Adrenal gland (tissue), 12 donors: Measurements from ENCODE around the gene MICALL1. TPM values are rescaled to one million over a fixed set of nuclear protein-coding genes. Genes with fewer than 3 reads are reported as not detected.
"Not testable (repeated sequence)": the region's sequence is repeated elsewhere in the genome, so short reads cannot be mapped to it uniquely, and the experiment has no call there.

Experiments
- DNase-seq, 7 donors: peaks; one replicate each; pipeline ENCODE4 v3.0.0-alpha.2; 2019 to 2020
- H3K27ac ChIP-seq, 5 donors: fragments of 200-600 bp; sonication (generic) in 4 of 5; 1 replicate in 3 of 5; 2 replicates in 2 of 5; pipeline versions ENCODE4 v1.5.1 to v1.8.0; 2016 to 2020; ENCODE audit warnings: mild to moderate bottlenecking in 1 of 5
- H3K27me3 ChIP-seq: fragments of 200-600 bp; 2 replicates; pipeline ENCODE4 v1.8.0; 2021
- H3K36me3 ChIP-seq, 2 donors: fragments of 200-600 bp; replicated peaks in 1 of 2; 1 replicate in 1 of 2; 2 replicates in 1 of 2; pipeline versions ENCODE4 v1.5.1 to v1.8.0; 2018 to 2022
- H3K4me1 ChIP-seq, 2 donors: fragments of 200-600 bp; replicated peaks in 1 of 2; 1 replicate in 1 of 2; 2 replicates in 1 of 2; pipeline versions ENCODE4 v1.5.1 to v1.8.0; 2018 to 2021
- H3K4me3 ChIP-seq, 4 donors: fragments of 200-600 bp; sonication (generic) in 3 of 4; one replicate each; pipeline ENCODE4 v1.5.1; 2016 to 2018
- H3K9me3 ChIP-seq, 3 donors: fragments of 200-600 bp; sonication (generic) in 1 of 3; replicated peaks in 1 of 3; 1 replicate in 2 of 3; 2 replicates in 1 of 3; pipeline versions ENCODE4 v1.5.1 to v1.8.0; 2016 to 2021
- CTCF ChIP-seq, 6 experiments: fragments of 450-650 bp in 4 of 6; fragments of 200-600 bp in 2 of 6; sonication (generic) in 1 of 6; IDR thresholded peaks; 1 replicate in 5 of 6; 2 replicates in 1 of 6; pipeline versions ENCODE4 v1.5.1 to v1.8.0; 2016 to 2021; ENCODE audit warnings: antibody characterized with exemption in 6 of 6, mild to moderate bottlenecking in 2 of 6, moderate library complexity in 1 of 6
- POLR2A ChIP-seq, 2 donors: fragments of 450-650 bp; IDR thresholded peaks; one replicate each; pipeline ENCODE4 v1.6.1; 2017; ENCODE audit warnings: antibody characterized with exemption in 2 of 2, mild to moderate bottlenecking in 2 of 2, moderate library complexity in 1 of 2
- WGBS, 4 donors: extraction: QIAGEN DNeasy Blood & Tissue Kit in 2 of 4; methylation state at CpG; one replicate each; pipeline versions ENCODE4 v1.1.5 to v1.1.7; 2013 to 2017; 5-methylcytosine and 5-hydroxymethylcytosine counted together
- intact Hi-C, 2 donors: fragments of 100-400 bp; cut with DNase I; formaldehyde crosslinking; loops; one replicate each; pipeline versions ENCODE4 v1.14.1 to v1.15.0; 2022 to 2023
- polyA plus RNA-seq, 3 donors: library from polyadenylated mRNA; stranded (reverse); fragments of 200-250 nt in 2 of 3; fragments of 350-450 nt in 1 of 3; fragmentation: Illumina TruSeq in 1 of 3; extraction: RNeasy Lipid Tissue Mini Kit (QIAGEN cat#74804) in 1 of 3; gene quantifications; one replicate each; pipeline ENCODE4 v1.2.3, GENCODE V29; 2013 to 2014
- total RNA-seq, 9 donors: library from RNA; depleted of rRNA in 4 of 9; stranded (reverse); fragments of >200 nt in 4 of 9; fragments of 120-200 nt in 1 of 9; fragmentation: NEBNext Ultra II Directional in 1 of 9; extraction: Animal tissue kit (Norgen Biotek cat#: 25700) in 1 of 9; gene quantifications; one replicate each; pipeline versions ENCODE4 v1.1.0 to v1.2.4, GENCODE V29; 2013 to 2023
- donor health status: healthy with polysubstance abuse.
- donor health status: Bipolar disorder and iron deficiency.
- donor health status: DM: yes; HTN: yes; CAD: no.
- donor health status: DM: no; HTN: no; CAD: no.
- donor health status: DM: no; HTN: no; CAD: no.
- donor health status: DM: yes; HTN: yes; CAD: no.

The MICALL1 gene
- total and polyA plus RNA-seq, 12 donors, result 5.7 to 25.2 (median 17.1) TPM

GRCh38 chr22:37942133-37942532 lies 36.0 kb downstream of the MICALL1 start:
- Histone ChIP-seq H3K4me1 (no peaks in the 10 kb centered on the region), H3K36me3 (peaks cover 0 to 42% of the 10 kb centered on the region in 2 donors), H3K4me3 (no peak overlapping the region), H3K9me3 (no peaks in the 10 kb centered on the region), H3K27me3 (no peaks in the 10 kb centered on the region), H3K27ac (no peak overlapping the region)
- intact Hi-C loops, result no loop called here
- no peak for DNase-seq
- TF ChIP-seq CTCF (IDR thresholded peaks at IDR 0.05) (no peak), POLR2A (IDR thresholded peaks at IDR 0.05) (no peak)
- WGBS, 4 donors, result 94 to 100% (median 95%) methylated on average over 2 to 8 of the region's 8 CpGs

DNA sequence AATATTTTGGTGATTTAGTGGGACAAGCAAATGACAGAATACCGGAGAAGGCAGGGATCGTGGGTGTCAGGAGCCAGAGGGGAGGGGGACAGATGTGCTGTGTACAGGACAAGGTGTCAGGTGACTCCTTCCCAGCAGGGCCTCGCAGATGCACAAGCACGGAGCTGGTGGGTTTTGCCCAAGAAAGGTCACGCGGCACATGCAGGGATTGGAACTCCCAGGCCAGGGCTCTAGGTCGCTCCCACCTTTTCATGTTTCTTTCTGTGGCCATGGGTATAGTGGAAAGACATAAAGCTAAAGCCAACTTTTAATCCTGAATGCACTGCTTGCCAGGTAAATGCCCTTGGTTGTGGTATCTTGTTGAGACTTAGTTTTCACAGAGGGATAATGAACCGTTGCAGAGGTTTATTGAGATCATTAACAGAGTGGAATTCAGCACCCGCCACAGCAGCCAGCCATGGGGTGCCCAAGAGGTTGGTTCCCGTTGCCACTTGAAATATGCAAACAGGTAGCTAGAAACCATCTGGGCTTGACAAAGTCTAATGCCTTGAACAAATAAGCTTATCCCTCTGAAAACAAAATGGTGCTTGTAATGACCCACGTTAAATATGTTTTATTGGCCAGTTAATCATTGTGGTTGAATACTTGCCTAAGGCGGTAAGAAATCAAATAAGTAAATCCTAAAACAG lies 37.2 kb downstream of the MICALL1 start:
- H3K36me3 ChIP-seq, result peaks cover 0 to 32% of the 10 kb centered on the region in 2 donors
- H3K9me3 ChIP-seq, result no peaks in the 10 kb centered on the region
- no peak overlapping the region for H3K4me3 ChIP-seq
- H3K4me1 ChIP-seq, result no peaks in the 10 kb centered on the region
- no peak for DNase-seq
- WGBS, 4 donors, result 85 to 93% (median 92%) methylated on average over 12 of the region's 12 CpGs
- intact Hi-C loops, result no loop called here
- no peak for TF ChIP-seq CTCF (IDR thresholded peaks at IDR 0.05)
- TF ChIP-seq POLR2A (IDR thresholded peaks at IDR 0.05), result no peak
- no peak overlapping the region for H3K27ac ChIP-seq
- no peaks in the 10 kb centered on the region for H3K27me3 ChIP-seq

DNA sequence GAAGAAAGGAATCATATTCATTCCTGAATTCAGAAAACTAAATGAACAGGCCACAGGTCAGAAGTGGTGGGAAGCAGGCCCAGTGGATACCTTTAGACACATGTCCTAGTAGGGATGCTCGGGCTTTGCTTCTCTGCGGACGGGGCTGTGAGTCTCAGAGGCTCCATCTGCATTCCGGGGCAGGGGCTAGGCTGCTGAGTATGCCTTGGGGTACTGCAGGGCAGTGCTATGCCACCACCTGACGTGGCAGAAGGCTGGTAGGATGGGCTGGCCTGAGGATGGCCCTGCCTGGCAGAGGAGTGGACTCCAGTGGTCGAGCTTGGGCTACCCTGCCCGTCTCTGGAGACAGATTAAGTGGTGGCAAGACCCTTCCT lies 37.7 kb downstream of the MICALL1 start:
- Histone ChIP-seq H3K27me3 (no peaks in the 10 kb centered on the region), H3K27ac (no peak overlapping the region), H3K9me3 (no peaks in the 10 kb centered on the region), H3K4me1 (no peaks in the 10 kb centered on the region), H3K36me3 (peaks cover 0 to 30% of the 10 kb centered on the region in 2 donors), H3K4me3 (no peak overlapping the region)
- WGBS, 4 donors, result 92 to 97% (median 95%) methylated on average over 7 of the region's 7 CpGs
- no peak for DNase-seq
- TF ChIP-seq POLR2A (IDR thresholded peaks at IDR 0.05), result no peak
- no peak for TF ChIP-seq CTCF (IDR thresholded peaks at IDR 0.05)
- intact Hi-C loops, result no loop called here

GRCh38 chr22:37944423-37944822 lies 38.3 kb downstream of the MICALL1 start:
- H3K9me3 ChIP-seq, intact Hi-C loops: not testable (repeated sequence)
- H3K36me3 ChIP-seq, result peaks cover 0 to 24% of the 10 kb centered on the region in 2 donors

GRCh38 chr22:37947142-37947795 lies 41.2 kb downstream of the MICALL1 start:
- H3K9me3 ChIP-seq, DNase-seq, H3K36me3 ChIP-seq, H3K27me3 ChIP-seq, intact Hi-C loops, H3K4me3 ChIP-seq, H3K27ac ChIP-seq, H3K4me1 ChIP-seq: not testable (repeated sequence)
- 93 to 94% (median 93%) methylated on average over 10 to 14 of the region's 14 CpGs for WGBS, 4 donors

More at GRCh38 chr22:37944423-37944822, 38.3 kb downstream of the MICALL1 start:
- not testable (repeated sequence) for H3K4me3 ChIP-seq, DNase-seq, H3K27me3 ChIP-seq, H3K4me1 ChIP-seq, H3K27ac ChIP-seq
- 90 to 95% (median 93%) methylated on average over 4 to 11 of the region's 11 CpGs for WGBS, 4 donors
